Measurements from ENCODE around the gene SSBP4. TPM values are rescaled to one million over a fixed set of nuclear protein-coding genes. Genes with fewer than 3 reads are reported as not detected.

Gene SSBP4
- total and polyA plus RNA-seq, 2 of the 8 experiments (the other 6 are each of a cell fraction or from before 2014, with no cell fraction given), result 26.4 to 33.7 TPM

- no peak overlapping the region for H3K4ac ChIP-seq (replicated peaks; ENCODE audit: insufficient read length, low read depth, low read length)
- 96% methylated on average over 5 of the region's 5 CpGs; no CpG with 5 or more reads in 1 of the 2 experiments for WGBS, 2 experiments (ENCODE audit: extremely low coverage in 1 of 2, insufficient coverage in 1 of 2, insufficient read length in 1 of 2, insufficient replicate concordance in 2 of 2, low coverage in 1 of 2, low lambda C conversion rate in 2 of 2, missing lambda C conversion rate in 1 of 2)
- no peak overlapping the region for H2BK5ac ChIP-seq (ENCODE audit: low read depth, low read length)
- no peak overlapping the region for H2AK5ac ChIP-seq (ENCODE audit: low read depth, low read length)
- no peak overlapping the region for H4K8ac ChIP-seq (ENCODE audit: extremely low read depth, insufficient read depth, low read length)
- no peak overlapping the region for H2BK15ac ChIP-seq (ENCODE audit: low read length)
- no peak overlapping the region for H3K4me2 ChIP-seq (ENCODE audit: insufficient read depth in 1 of 2, low read depth in 2 of 2, low read length in 2 of 2)
- no peak overlapping the region for H2BK20ac ChIP-seq (ENCODE audit: low read length)
- no peaks in the 10 kb centered on the region for H3K9me3 ChIP-seq (ENCODE audit: insufficient read depth in 2 of 2, low read depth in 1 of 2, low read length in 1 of 2)
- no peak overlapping the region for H2BK12ac ChIP-seq (ENCODE audit: low read depth, low read length)
- no peak overlapping the region for H3K18ac ChIP-seq (ENCODE audit: extremely low read depth, low read length)
- FAIRE-seq, result no peak
- no peak overlapping the region for H2BK120ac ChIP-seq (replicated peaks; ENCODE audit: low read depth, low read length)
- no peak overlapping the region for H3K56ac ChIP-seq (replicated peaks; ENCODE audit: insufficient read length, low read depth, low read length)
- H3K14ac ChIP-seq (ENCODE audit: insufficient read length), result no peak overlapping the region
- H4K20me1 ChIP-seq (replicated peaks in 1 of 2; ENCODE audit: control insufficient read depth in 1 of 2, insufficient read depth in 2 of 2, low read length in 2 of 2), result peaks cover 2 to 19% of the 10 kb centered on the region in 2 experiments
- H4K91ac ChIP-seq (replicated peaks; ENCODE audit: insufficient read length, low read length), result no peak overlapping the region
- H3K23ac ChIP-seq (ENCODE audit: insufficient read length), result no peak overlapping the region
- H3K4me1 ChIP-seq (replicated peaks in 1 of 4; ENCODE audit: control insufficient read depth in 3 of 4, insufficient read depth in 4 of 4, low read length in 3 of 4), result no peaks in the 10 kb centered on the region; a peak in 2 of 7 replicates
- POLR2A ChIA-PET (ENCODE audit: partially characterized antibody), result no interaction called here
- no peaks in the 10 kb centered on the region for H3K36me3 ChIP-seq (ENCODE audit: control insufficient read depth in 2 of 4, insufficient read depth in 4 of 4, low read length in 3 of 4)
- H3K23me2 ChIP-seq (ENCODE audit: low read depth, low read length), result no peaks in the 10 kb centered on the region
- no peaks in the 10 kb centered on the region for H3K27me3 ChIP-seq (replicated peaks in 1 of 4; ENCODE audit: control insufficient read depth in 3 of 4, extremely low read depth in 1 of 4, insufficient read depth in 3 of 4, low read length in 3 of 4)
- H3K9ac ChIP-seq (replicated peaks in 1 of 4; ENCODE audit: extremely low read depth in 1 of 4, low read depth in 3 of 4, low read length in 3 of 4), result no peak overlapping the region
- no peak overlapping the region for H4K5ac ChIP-seq (ENCODE audit: insufficient read length, low read depth, low read length)
- DNase-seq (ENCODE audit: low read depth in 1 of 2, low spot score in 2 of 2), result no peak
- H3K79me1 ChIP-seq (ENCODE audit: low read depth, low read length), result peaks cover 13% of the 10 kb centered on the region
- no peak overlapping the region for H3K4me3 ChIP-seq (ENCODE audit: extremely low read depth in 1 of 4, insufficient read depth in 2 of 4, low read depth in 3 of 4, low read length in 4 of 4)
- H3K27ac ChIP-seq (ENCODE audit: low read depth, low read length), result no peak overlapping the region
- no peak overlapping the region for H2AFZ ChIP-seq (ENCODE audit: low read length)
- H3K79me2 ChIP-seq (ENCODE audit: control insufficient read depth in 1 of 2, insufficient read depth in 2 of 2, low read length in 2 of 2), result peaks cover 0 to 8% of the 10 kb centered on the region in 2 experiments; a peak in 1 of 4 replicates
- CTCF ChIA-PET (ENCODE audit: partially characterized antibody), result interaction anchor here (0.7 to 11.1 kb wide), 12 partner anchors 11 to 799 kb away, joined by 3 to 213 read pairs (median 5); partner anchors contain the start of gene REX1BD
- TF ChIP-seq SIX5 (IDR thresholded peaks at IDR 0.05; ENCODE audit: low read depth, low read length) (no peak), EZH2 (IDR thresholded peaks at IDR 0.05; ENCODE audit: low read depth, low read length, severe bottlenecking) (no peak), CBX8 (IDR thresholded peaks at IDR 0.05; ENCODE audit: borderline replicate concordance, low read depth, low read length) (no peak), SRF (IDR thresholded peaks at IDR 0.05; ENCODE audit: low read depth, low read length) (no peak), CEBPB (IDR thresholded peaks at IDR 0.05; ENCODE audit: low read depth, low read length) (no peak), BRCA1 (IDR thresholded peaks at IDR 0.05; ENCODE audit: low read depth, low read length) (no peak), CTCF (IDR thresholded peaks at IDR 0.05; ENCODE audit: control extremely low read depth in 1 of 3, insufficient read depth in 1 of 3, low read depth in 1 of 3, low read length in 3 of 3) (no peak), SAP30 (IDR thresholded peaks at IDR 0.05; ENCODE audit: insufficient read depth, insufficient replicate concordance, low read length) (no peak), RAD21 (IDR thresholded peaks at IDR 0.05 in 1 of 2, conservative IDR thresholded peaks at IDR 0.05 in 1 of 2; ENCODE audit: low read depth in 2 of 2, low read length in 2 of 2) (no peak), E2F6 (IDR thresholded peaks at IDR 0.05) (no peak)
These were observed 55.8 kb downstream of the SSBP4 start for GRCh38 chr19:18475004-18475453.

Data from H1 (cell line).